22Rv1 (cell line): ENCODE measurements around the gene NUDT9.

Source experiments
- H3K27ac ChIP-seq: fragments of 450-650 bp; 2 replicates; pipeline ENCODE4 v1.5.1; 2017
- CTCF ChIP-seq: fragments of 450-650 bp; IDR thresholded peaks from 2 replicates; pipeline ENCODE4 v1.5.1; 2017; ENCODE audit warnings: mild to moderate bottlenecking
- ZFX ChIP-seq: fragments of 450-650 bp; IDR thresholded peaks from 2 replicates; pipeline ENCODE4 v1.6.1; 2017; ENCODE audit warnings: antibody characterized with exemption, borderline replicate concordance

NUDT9 gene

GRCh38 chr4:87451537-87451936 is 29.2 kb downstream of the NUDT9 start:
- TF ChIP-seq CTCF, result no peak
- TF ChIP-seq ZFX, result no peak
- H3K27ac ChIP-seq, result no peak overlapping the region

- TF ChIP-seq ZFX (no peak), CTCF (no peak)
- H3K27ac ChIP-seq, result no peak overlapping the region
These were observed 36.5 kb downstream of the NUDT9 start for GRCh38 chr4:87458913-87459312.

GRCh38 chr4:87461281-87461700 is 38.9 kb downstream of the NUDT9 start:
- TF ChIP-seq ZFX (no peak), CTCF (no peak)

GRCh38 chr4:87462102-87462501 is 39.7 kb downstream of the NUDT9 start:
- H3K27ac ChIP-seq, result 0 out of 2 replicates have a peak overlapping the region, but pooled peaks have one; percentile 3
- no peak for TF ChIP-seq ZFX
- no peak for TF ChIP-seq CTCF

More at GRCh38 chr4:87461281-87461700, 38.9 kb downstream of the NUDT9 start:
- H3K27ac ChIP-seq, result peak overlapping the region; percentile 3

GRCh38 chr4:87465739-87466366 is 43.5 kb downstream of the NUDT9 start:
- TF ChIP-seq ZFX, result no peak
- peak; percentile 84 for TF ChIP-seq CTCF
- H3K27ac ChIP-seq, result no peak overlapping the region

- no peak for TF ChIP-seq ZFX
- no peak for TF ChIP-seq CTCF
- H3K27ac ChIP-seq, result no peak overlapping the region
These were observed 47.0 kb downstream of the NUDT9 start for GRCh38 chr4:87469390-87469789.

GRCh38 chr4:87476934-87477333 is 54.6 kb downstream of the NUDT9 start:
- TF ChIP-seq ZFX, result no peak
- no peak for TF ChIP-seq CTCF
- no peak overlapping the region for H3K27ac ChIP-seq
